Activated CD4-positive, alpha-beta T cell treated with anti-CD3 and anti-CD28 coated beads, Interleukin-2, amount 10 ng/mL, durations not matched to agents 7 days and 5 days (primary cell): Measurements from ENCODE around the gene RNF214. TPM values are rescaled to one million over a fixed set of nuclear protein-coding genes. Genes with fewer than 3 reads are reported as not detected.
"Not testable (repeated sequence)": the region's sequence is repeated elsewhere in the genome, so short reads cannot be mapped to it uniquely, and the experiment has no call there.

ENCODE experiments used
- CTCF ChIA-PET: fragments of 350-600 bp; sonication (Branson Sonifier 250); formaldehyde crosslinking; loops from one replicate; lab custom pipeline; 2021; ENCODE audit warnings: antibody characterized with exemption; lab: Charles Lee
- POLR2A ChIA-PET: fragments of 350-600 bp; sonication (Branson Sonifier 250); formaldehyde crosslinking; loops from one replicate; lab custom pipeline; 2021; ENCODE audit warnings: antibody characterized with exemption; lab: Charles Lee
- DNase-seq: peaks from one replicate; pipeline ENCODE4 v3.0.0-alpha.2; 2020
- H3K27ac Mint-ChIP-seq: one replicate; pipeline ENCODE4 v1.8.0; 2021; ENCODE audit warnings: mild to moderate bottlenecking, moderate library complexity, mixed read lengths
- H3K27me3 Mint-ChIP-seq: one replicate; pipeline ENCODE4 v1.8.0; 2021; ENCODE audit warnings: mixed read lengths
- H3K36me3 Mint-ChIP-seq: one replicate; pipeline ENCODE4 v1.8.0; 2021; ENCODE audit warnings: low read depth, mixed read lengths
- H3K4me1 Mint-ChIP-seq: one replicate; pipeline ENCODE4 v1.8.0; 2021; ENCODE audit warnings: mixed read lengths
- H3K4me3 Mint-ChIP-seq: one replicate; pipeline ENCODE4 v1.8.0; 2021; ENCODE audit warnings: mild to moderate bottlenecking, moderate library complexity, mixed read lengths
- H3K9me3 Mint-ChIP-seq: one replicate; pipeline ENCODE4 v1.8.0; 2021; ENCODE audit warnings: mixed read lengths
- total RNA-seq, 2 experiments: library from RNA; stranded (reverse); gene quantifications; one replicate each; pipeline ENCODE4 v1.2.3, GENCODE V29; 2021

Gene RNF214
- 10 to 100 TPM; 22.2 to 23.8 TPM for total RNA-seq

- DNase-seq = peak; percentile 71
- Mint-ChIP-seq H3K27me3 (no peaks in the 10 kb centered on the region), H3K9me3 (no peaks in the 10 kb centered on the region), H3K36me3 (peaks cover 41% of the 10 kb centered on the region), H3K4me1 (peaks cover 45% of the 10 kb centered on the region), H3K27ac (peak within 1 kb of the TSS; percentile 100), H3K4me3 (peak within 1 kb of the TSS; percentile 98)
- ChIA-PET POLR2A (interaction anchor here (0.9 kb wide), 1 partner anchor 88 kb away, joined by 5 read pairs; no protein-coding TSS in a partner anchor), CTCF (interaction anchor here (0.8 to 2.3 kb wide), 10 partner anchors 7 to 72 kb away, joined by 3 to 11 read pairs (median 4); no protein-coding TSS in a partner anchor)
Measured at GRCh38 chr11:117232092-117232878, at the start of gene RNF214. RNF214 (plus strand) TSS chr11:117232671; CDS start chr11:117234273, 1,602 bp downstream.

GRCh38 chr11:117183178-117183577, 49.3 kb upstream of the RNF214 start:
- DNase-seq, POLR2A ChIA-PET, H3K27ac Mint-ChIP-seq, H3K36me3 Mint-ChIP-seq, H3K27me3 Mint-ChIP-seq, H3K4me3 Mint-ChIP-seq, H3K9me3 Mint-ChIP-seq: not testable (repeated sequence)
- CTCF ChIA-PET = interaction anchor here (1.3 to 4.2 kb wide), 2 partner anchors 11 to 20 kb away, joined by 3 to 15 read pairs; no protein-coding TSS in a partner anchor
- peaks cover 23% of the 10 kb centered on the region for H3K4me1 Mint-ChIP-seq

GRCh38 chr11:117183724-117184349, 48.6 kb upstream of the RNF214 start:
- Mint-ChIP-seq H3K4me3 (no peak overlapping the region), H3K4me1 (peaks cover 19% of the 10 kb centered on the region), H3K9me3 (no peaks in the 10 kb centered on the region), H3K36me3 (peaks cover 5% of the 10 kb centered on the region), H3K27me3 (no peaks in the 10 kb centered on the region), H3K27ac (no peak overlapping the region)
- CTCF ChIA-PET = no interaction called here
- POLR2A ChIA-PET = no interaction called here
- no peak for DNase-seq

DNA sequence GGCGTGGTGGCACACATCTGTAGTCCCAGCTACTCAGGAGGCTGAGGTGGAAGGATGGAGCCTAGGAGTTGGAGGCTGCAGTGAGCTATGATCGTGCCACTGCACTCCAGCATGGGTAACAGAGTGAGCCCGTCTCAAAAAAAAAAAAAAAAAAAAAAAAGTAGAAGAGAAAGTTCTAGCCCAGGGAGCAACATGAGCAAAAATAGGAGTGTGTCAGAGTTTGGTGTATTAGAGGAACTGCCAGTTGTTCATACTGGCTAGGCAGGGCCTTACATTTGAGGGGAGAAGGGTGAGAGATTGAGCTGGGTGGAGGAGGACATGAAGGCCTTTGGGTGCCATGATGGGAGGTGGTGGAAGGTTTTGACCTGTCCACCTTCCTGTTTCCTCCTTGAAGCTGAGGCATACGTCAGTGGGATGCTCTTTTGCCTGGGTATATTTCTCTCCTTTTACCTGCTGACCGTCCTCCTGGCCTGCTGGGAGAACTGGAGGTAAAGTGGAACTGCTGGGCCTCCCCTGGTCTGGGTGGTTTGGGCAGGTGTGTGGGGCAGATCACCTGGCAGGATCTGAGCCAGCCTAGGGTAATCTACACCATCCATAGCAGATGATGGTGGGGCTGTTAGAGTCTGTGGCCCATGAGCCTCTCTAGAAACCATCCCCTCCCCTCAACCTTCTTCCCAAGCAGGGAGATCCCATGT, 46.6 kb upstream of the RNF214 start:
- POLR2A ChIA-PET = no interaction called here
- Mint-ChIP-seq H3K4me1 (peaks cover 5% of the 10 kb centered on the region), H3K27ac (peak overlapping the region; percentile 7)

GRCh38 chr11:117186431-117186761, 46.1 kb upstream of the RNF214 start:
- H3K27ac Mint-ChIP-seq = no peak overlapping the region
- H3K4me1 Mint-ChIP-seq = no peaks in the 10 kb centered on the region
- ChIA-PET POLR2A (no interaction called here), CTCF (interaction anchor here (1.0 kb wide), 1 partner anchor 40 kb away, joined by 3 read pairs; no protein-coding TSS in a partner anchor)
- H3K4me3 Mint-ChIP-seq = no peak overlapping the region
- no peaks in the 10 kb centered on the region for H3K27me3 Mint-ChIP-seq
- H3K9me3 Mint-ChIP-seq = no peaks in the 10 kb centered on the region
- DNase-seq = no peak
- peaks cover 5% of the 10 kb centered on the region for H3K36me3 Mint-ChIP-seq

More for the DNA sequence above, 46.6 kb upstream of the RNF214 start:
- Mint-ChIP-seq H3K4me3 (no peak overlapping the region), H3K27me3 (no peaks in the 10 kb centered on the region), H3K9me3 (no peaks in the 10 kb centered on the region), H3K36me3 (peaks cover 5% of the 10 kb centered on the region)
- CTCF ChIA-PET = interaction anchor here (1.1 to 1.3 kb wide), 2 partner anchors 10 to 46 kb away, joined by 3 read pairs; partner anchors contain the start of gene PCSK7
- DNase-seq = no peak

DNA sequence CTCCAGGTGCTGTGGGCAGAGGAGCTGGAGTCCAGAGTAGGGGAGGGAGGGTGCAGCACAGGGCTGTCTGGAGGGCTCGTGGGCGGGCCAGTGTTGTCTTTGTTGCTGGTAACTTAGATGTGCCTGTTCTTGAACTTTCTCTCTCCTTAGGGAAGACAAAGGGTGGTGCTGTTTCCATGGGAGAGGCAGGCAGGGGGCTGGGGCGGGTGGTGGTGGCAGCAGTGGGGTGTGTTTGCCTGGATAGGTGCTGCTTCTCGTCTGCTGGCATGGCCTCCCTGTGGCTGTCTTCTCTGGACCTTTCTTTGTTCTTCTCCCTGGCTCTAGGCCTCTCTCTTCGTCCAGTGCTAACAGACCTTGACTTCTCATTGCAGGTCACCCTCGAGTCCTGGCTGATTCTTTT, 45.5 kb upstream of the RNF214 start:
- no peak overlapping the region for H3K4me3 Mint-ChIP-seq
- no peaks in the 10 kb centered on the region for H3K9me3 Mint-ChIP-seq
- H3K27ac Mint-ChIP-seq = no peak overlapping the region
- H3K27me3 Mint-ChIP-seq = no peaks in the 10 kb centered on the region
- peaks cover 5% of the 10 kb centered on the region for H3K36me3 Mint-ChIP-seq
- no peaks in the 10 kb centered on the region for H3K4me1 Mint-ChIP-seq
- POLR2A ChIA-PET = no interaction called here
- CTCF ChIA-PET = interaction anchor here (1.0 kb wide), 1 partner anchor 39 kb away, joined by 3 read pairs; no protein-coding TSS in a partner anchor
- DNase-seq = no peak

GRCh38 chr11:117187428-117187798, 45.1 kb upstream of the RNF214 start:
- Mint-ChIP-seq H3K4me3 (no peak overlapping the region), H3K9me3 (no peaks in the 10 kb centered on the region), H3K36me3 (peaks cover 5% of the 10 kb centered on the region), H3K27ac (no peak overlapping the region), H3K27me3 (no peaks in the 10 kb centered on the region), H3K4me1 (no peaks in the 10 kb centered on the region)
- POLR2A ChIA-PET = no interaction called here
- CTCF ChIA-PET = interaction anchor here (1.0 kb wide), 1 partner anchor 39 kb away, joined by 3 read pairs; no protein-coding TSS in a partner anchor
- no peak for DNase-seq

DNA sequence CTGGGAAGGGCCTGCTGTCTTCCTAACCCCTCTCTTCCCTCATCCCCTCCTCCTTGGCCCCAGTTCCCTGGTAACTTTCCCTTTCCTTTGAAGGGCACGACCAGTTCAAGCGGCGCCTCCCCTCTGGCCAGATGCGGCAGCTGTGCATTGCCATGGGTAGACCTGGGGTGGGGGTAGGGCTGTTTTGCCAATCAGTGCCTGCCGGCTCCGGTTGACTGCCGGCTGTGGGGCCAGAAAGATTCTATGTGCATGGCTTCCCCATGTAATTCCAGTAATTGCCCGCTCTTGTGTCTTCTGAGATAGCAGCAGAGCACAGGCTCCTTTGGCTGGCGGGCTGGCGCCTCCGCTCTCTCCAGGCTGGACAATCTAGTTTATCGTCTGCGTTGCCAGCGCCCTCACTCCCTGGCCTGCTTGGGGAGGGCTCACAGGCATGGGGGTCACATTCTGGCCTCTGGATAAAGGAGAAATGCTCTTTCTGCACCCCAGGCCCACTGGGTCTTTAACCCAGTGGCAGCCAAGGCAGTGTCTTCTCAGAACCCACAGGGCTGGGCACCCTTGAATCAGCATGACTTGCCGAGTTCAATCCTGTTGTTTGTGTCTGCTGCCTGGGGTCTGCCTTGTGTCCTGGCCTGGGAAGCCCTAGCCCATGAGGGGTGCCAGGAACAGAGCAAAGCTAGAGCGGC, 44.5 kb upstream of the RNF214 start:
- POLR2A ChIA-PET = no interaction called here
- Mint-ChIP-seq H3K9me3 (no peaks in the 10 kb centered on the region), H3K4me1 (peaks cover 2% of the 10 kb centered on the region), H3K4me3 (no peak overlapping the region), H3K27ac (no peak overlapping the region), H3K36me3 (peaks cover 2% of the 10 kb centered on the region), H3K27me3 (no peaks in the 10 kb centered on the region)
- no peak for DNase-seq
- CTCF ChIA-PET = interaction anchor here (1.2 kb wide), 1 partner anchor 8 kb away, joined by 4 read pairs; no protein-coding TSS in a partner anchor

DNA sequence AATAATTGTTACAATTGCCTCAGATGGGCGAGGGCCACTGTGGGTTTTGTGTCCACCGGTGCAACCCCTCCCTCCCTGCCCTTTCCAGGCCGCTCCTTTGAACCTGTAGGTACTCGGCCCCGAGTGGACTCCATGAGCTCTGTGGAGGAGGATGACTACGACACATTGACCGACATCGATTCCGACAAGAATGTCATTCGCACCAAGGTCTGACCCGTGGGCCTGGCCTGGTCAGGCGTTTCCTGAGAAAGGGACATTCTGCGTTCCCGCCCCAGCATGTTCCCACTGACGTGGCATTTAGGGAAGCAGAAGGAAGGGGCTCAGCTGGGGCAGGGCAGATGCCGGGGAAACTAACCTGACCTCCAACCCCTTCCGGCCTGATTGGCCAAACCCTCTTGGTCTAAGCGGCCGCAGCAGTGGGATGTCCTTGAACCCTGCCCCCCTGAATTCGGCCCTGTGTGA, 43.8 kb upstream of the RNF214 start:
- H3K4me3 Mint-ChIP-seq = no peak overlapping the region
- CTCF ChIA-PET = interaction anchor here (1.2 kb wide), 1 partner anchor 8 kb away, joined by 4 read pairs; no protein-coding TSS in a partner anchor
- peaks cover 2% of the 10 kb centered on the region for H3K36me3 Mint-ChIP-seq
- H3K4me1 Mint-ChIP-seq = peaks cover 3% of the 10 kb centered on the region
- H3K9me3 Mint-ChIP-seq = no peaks in the 10 kb centered on the region
- POLR2A ChIA-PET = no interaction called here
- DNase-seq = no peak
- H3K27me3 Mint-ChIP-seq = no peaks in the 10 kb centered on the region
- H3K27ac Mint-ChIP-seq = no peak overlapping the region

DNA sequence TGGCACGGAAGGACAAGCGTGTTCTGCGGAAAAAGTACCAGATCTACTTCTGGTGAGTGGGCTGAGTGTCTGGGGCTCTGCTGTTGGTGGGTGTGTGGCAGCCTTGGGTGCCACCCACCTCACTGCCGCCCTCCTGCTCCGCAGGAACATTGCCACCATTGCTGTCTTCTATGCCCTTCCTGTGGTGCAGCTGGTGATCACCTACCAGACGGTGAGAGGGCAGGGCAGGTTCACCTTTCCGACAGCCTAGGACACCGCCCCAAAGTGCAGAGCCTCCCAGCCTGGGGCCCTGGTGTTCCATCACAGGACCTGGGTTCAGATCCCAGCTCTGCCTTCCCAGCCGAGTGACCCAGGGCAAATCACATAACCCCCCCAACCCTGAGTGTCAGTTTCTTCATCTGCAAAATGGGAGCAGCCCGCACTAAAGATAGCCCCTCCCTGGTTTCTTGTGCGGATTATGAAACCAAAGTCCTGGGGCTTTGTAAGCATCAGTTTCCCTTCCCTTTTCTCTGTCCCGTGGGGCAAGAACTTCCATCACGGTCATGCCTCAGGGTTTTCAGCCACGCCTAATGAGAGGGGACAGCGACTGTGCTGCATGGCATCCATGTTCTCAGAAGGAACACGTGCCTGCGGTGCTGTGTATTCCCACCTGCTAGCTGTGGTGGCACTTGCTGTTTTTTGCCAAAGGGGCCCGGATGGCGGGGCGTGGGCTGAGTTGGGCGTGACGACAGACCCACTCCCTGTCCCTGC, 43.1 kb upstream of the RNF214 start:
- Mint-ChIP-seq H3K9me3 (no peaks in the 10 kb centered on the region), H3K36me3 (peaks cover 2% of the 10 kb centered on the region), H3K27me3 (no peaks in the 10 kb centered on the region), H3K27ac (no peak overlapping the region), H3K4me1 (peaks cover 3% of the 10 kb centered on the region), H3K4me3 (no peak overlapping the region)
- no peak for DNase-seq
- POLR2A ChIA-PET = no interaction called here
- CTCF ChIA-PET = interaction anchor here (0.5 to 1.2 kb wide), 2 partner anchors 9 to 158 kb away, joined by 4 read pairs; no protein-coding TSS in a partner anchor

- Mint-ChIP-seq H3K9me3 (no peaks in the 10 kb centered on the region), H3K4me3 (no peak overlapping the region), H3K27me3 (no peaks in the 10 kb centered on the region), H3K36me3 (peaks cover 2% of the 10 kb centered on the region), H3K27ac (no peak overlapping the region), H3K4me1 (peaks cover 4% of the 10 kb centered on the region)
- ChIA-PET CTCF (interaction anchor here (1.5 kb wide), 1 partner anchor 9 kb away, joined by 4 read pairs; no protein-coding TSS in a partner anchor), POLR2A (no interaction called here)
- no peak for DNase-seq
Measured at GRCh38 chr11:117189941-117190544, 42.4 kb upstream of the RNF214 start.
